GM21423 (cell line): ENCODE results near the gene RERG.
"Not testable (repeated sequence)": the region's sequence is repeated elsewhere in the genome, so short reads cannot be mapped to it uniquely, and the experiment has no call there.

Experiments used
- ATAC-seq: cut with Tn5 transposase; IDR thresholded peaks from one replicate; pipeline ENCODE4 v1.9.1; 2021; ENCODE audit warnings: mild to moderate bottlenecking, moderate library complexity; ENCODE audit not compliant: unreplicated experiment

Gene RERG

DNA sequence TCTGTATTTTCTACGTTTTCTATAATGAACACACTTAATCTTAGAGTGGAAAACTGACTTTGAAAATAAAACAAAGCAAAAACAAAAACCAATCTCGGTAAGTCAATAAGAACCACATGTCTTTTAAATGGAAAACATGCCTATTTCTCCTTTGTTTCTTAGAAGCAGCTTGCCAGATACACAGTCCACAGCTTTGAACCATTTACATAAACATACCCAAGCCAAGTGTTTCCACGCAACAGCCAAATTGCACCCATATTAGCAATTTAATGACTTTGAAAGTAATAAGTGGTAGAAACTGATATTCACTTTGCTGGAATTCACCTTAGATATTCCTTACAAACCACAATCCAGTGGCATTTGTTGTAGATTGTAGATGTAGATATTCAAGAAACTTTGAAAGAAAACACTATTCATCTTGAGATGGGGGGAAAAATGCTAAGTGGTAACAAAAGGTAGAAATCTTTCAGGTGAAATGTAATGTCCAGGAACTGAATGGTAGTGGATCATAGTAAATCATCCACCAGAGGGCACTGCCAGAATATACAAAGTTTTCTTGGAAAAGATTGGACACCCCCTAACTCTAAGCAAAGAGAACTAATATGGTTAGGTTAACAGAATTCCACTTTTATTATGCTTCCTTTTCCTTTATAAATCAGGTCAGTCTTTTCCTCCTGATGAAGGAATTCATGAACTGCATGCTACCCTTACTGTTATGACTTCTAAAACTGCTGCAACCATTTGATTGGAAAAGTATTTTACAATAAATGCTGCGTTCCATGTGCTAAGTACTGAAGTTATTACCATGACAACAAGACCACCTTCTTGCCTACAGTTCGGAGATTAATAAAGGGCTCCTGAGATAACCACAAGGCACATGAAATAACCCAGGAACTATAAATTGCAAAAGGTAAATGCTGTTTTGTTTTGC lies 69.8 kb downstream of the RERG start:
- no peak for ATAC-seq

DNA sequence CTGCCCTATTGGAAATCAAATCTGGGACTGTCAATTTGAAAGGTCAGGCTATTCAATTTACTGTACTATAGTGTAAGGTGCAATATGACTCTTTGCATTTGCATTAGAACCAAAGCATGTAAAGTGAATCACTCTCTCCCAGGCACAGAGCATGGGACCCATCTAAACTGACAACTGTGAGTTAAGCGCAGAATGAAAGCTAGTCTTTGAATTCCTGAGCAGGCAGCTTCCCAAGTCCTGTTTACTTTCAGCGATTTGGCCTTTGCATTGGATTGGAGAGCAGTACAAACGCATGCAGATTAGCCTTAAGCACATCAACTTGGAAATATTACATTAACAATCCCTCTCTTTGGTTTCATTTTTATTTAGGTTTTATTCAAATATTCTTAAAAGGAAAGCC lies 74.6 kb downstream of the RERG start:
- no peak for ATAC-seq

DNA sequence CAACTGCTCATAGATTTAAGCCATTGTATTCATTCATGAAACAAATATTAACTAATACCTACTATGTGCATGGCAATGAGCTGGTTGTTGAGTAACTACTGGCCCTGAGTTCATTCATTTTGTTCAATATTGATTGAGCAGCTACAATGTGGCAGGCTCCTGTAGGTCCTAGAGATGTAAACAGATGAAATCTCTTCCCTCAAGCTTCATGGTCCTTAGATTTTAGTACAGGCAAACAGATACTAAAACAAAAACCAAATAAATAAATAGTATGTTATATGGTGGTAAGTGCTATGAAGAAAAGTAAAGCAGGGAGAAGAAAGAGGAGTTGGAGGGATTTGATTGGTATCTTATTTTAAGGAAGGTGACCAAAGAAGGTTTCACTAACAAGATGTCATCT lies 77.8 kb downstream of the RERG start:
- ATAC-seq = no peak

DNA sequence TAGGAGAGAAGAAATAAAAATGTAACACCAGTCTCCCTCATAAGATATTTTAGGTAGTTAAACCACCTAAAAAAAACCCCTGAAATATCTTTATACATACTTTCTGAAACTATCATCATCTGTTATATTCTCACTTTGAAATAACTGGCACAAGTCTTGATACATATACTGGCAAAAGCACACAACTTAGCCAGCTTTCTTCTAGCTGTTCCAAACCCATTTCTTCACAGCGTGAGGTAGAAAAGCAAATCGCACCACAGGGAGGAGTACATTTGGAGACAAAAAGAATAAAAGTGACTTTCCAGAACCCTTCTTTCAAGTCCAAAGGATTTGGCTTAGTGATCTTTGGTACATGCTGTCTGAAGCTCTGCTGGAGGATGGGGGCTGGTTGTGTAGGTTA lies 78.5 kb downstream of the RERG start:
- no peak for ATAC-seq

DNA sequence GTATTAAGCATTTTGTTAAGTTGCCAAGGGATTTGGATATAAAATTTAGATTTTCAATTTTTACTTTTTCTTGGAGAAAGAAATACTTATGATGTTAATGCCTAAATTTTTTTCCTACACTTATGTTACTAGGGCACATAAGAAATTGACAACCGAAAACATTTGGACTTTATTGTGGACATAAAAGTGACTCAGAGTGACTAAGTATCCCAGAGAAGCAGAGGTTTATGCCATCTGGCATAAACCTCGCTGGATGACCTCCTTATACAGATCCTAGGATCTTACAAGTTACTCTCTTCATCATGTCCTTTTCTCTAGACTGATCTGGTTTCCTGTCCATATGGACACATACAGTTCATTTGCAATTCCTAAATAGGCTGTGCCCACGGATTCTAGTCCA lies 89.8 kb downstream of the RERG start:
- ATAC-seq = no peak

DNA sequence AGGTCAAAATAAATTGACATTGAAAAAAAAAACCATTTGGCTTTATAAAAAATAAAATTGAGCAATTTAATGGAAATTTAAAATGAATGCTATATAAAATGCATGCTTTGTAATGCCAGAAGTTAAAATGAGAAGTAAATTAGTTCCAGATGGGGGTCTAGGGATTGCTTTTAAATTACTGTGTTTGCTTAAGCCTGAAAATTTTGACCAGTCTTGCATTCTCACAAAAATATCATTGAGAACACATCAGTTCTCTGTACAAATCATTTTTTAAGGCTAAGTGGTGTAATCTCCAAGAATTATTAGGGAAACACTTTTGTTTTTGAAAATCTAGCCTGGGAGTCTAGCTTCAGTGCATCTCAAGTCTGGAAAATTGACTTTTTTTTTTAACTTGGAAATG lies 90.7 kb downstream of the RERG start:
- no peak for ATAC-seq

DNA sequence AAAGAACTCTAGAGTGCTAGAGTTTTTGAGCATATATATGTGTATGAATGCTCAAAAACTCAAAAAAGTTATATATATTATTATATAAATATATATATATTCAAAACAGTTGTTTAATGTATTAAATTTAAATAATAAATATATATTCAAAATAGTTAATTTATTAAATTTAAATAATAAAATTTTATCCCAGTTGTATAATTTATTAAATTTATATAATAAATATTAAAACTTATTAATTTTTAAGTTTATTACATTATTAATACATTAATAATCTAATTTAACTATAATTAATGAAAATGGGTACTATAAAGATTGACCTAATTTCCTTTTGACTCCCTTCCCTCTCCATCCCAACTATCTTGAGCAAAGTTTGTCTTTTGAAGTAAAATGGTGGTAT lies 97.8 kb downstream of the RERG start:
- no peak for ATAC-seq

DNA sequence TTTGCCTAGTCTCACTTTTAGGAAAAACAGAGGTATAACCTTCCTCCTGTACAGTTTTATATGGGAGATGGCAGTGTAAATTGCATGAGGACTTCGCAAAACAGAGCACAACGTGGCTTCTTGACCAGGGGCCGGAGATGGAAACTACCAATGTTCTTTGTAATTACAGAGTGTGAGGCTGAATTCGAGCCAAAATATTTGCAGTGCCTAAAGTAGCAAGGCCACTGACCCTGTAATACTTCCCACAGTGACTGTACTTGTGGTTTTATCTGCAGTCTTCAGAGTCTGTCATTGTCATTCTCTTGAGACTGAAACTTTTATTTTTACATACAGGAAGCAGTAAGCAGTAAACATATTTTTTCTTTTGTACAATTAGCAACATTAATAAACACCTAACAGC lies 98.9 kb downstream of the RERG start:
- ATAC-seq = no peak

DNA sequence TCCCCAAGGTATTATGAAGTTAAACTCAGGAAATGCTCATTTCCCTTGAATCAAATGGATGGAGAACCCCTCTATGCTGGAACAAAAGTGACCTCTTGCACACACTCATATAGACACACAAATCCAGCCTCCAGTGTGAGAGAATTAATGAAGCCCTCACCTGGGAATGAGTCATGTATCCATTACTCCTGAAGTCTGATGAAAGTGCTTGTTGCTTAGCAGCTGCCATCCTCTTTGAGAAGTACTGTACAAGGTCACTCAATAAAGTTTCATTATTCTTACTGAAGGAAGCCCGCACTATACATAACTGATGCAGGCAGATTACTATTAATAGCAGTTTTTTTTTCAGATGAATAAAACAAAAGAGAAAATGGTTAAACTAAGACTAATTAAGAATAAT lies 102.3 kb downstream of the RERG start:
- no peak for ATAC-seq

DNA sequence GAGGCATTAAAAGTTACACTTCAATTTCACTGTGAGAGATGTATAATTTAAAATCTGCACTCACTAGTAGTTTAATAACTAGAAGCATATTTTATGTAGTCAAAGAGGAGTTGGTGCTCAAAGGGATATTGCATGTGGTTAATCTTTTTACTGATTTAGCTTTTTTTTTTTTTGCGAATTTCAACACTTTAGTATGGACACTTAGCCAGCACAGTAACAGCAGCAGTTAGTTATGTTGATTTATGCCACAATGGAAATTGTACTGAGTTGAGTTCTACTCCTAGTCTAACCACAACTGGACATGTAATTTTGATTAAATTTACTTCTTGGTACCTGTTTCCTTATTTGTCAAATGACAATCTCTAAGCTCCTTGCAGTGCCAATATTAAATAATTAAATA lies 104.2 kb downstream of the RERG start:
- no peak for ATAC-seq

DNA sequence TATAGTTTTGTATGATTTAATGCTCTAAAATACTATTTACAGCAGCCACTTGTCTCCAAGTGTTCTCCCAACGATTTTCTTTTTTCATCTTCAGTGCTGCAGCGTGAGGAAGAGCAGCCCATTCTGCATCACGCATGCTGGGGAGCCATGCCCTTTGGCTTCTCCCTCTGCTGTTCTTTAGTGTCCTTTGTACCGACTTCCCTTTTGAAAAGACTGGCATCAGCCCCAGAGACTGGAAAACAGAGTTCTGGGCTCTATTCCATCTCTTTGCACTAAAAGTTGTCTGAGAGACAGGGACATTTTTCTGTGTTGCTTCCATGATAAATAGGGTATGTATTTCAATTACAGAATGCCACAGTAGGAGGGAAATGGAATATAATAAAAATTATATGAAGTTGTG lies 105.1 kb downstream of the RERG start:
- no peak for ATAC-seq

DNA sequence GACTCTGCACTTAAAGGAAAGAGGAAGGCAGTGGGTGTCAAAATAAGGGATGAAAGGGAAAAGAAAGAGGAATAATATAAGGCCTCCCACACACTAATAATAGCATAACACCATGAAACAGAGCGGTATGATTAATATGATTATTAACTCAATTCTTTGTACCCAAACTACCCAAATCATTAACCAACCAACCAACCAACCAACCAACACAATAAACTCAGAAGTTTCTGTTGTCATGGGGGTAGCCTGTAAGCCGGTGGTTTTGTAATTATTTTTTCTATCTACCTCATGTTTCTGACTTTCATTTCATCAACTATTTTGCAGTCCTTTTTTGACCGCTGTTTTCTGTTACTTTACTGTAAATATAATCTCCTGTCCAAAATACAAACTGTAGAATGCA lies 105.8 kb downstream of the RERG start:
- no peak for ATAC-seq

DNA sequence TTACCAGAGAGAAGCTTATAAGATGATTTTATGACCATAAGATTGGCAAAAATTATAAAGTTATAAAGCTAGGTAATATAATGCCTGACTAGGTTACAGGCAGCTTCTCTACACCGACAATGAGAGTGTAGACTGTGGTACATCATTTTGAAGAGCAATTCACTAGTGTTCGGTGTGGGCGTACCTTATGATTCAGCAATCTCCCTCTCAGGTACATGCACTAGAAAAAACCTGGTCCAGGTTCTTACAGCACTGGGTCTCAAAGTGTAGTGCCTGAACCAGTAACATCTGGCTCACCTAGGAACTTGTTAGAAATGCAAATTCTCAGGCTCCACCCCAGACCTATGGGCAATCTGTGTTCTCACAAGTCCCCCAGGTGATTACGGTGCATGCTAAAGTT lies 106.7 kb downstream of the RERG start:
- no peak for ATAC-seq

DNA sequence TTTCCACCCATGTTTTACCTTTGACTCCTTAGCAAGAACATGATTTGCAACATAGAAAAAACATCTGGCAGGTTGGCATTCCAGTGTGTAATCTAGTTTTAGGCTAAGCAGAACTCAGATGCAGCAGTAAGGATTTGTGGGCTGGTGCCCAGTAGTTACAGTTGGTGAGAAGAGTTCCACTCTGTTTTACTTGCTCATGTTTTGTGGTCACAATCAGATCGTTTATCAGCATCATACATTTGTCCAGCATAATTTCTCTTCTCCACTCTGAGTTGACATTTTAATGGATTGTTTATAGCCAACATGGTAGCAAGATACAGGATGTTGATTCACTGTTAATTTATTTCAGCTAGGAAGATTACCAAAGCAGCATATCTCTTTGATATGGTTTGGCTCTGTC lies 128.4 kb downstream of the RERG start:
- no peak for ATAC-seq

DNA sequence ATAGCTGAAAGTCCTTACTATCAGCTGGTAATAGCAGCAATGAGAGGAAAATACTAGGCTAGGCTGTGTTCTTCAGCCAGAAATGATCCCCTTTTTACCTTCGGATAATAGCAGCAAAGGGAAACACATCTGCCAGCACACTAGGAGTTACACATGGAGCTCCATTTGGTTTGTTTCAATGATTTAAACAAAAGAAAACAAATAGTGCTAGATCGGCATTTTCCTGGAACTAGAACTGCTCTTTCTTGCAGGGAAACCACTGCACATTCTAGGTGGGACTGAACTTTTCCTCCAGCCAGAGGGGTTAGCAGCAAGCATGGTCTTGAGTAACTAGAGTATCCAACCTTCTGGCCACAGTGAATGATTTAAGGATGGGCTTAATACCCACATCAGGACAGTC lies 130.8 kb downstream of the RERG start:
- no peak for ATAC-seq

DNA sequence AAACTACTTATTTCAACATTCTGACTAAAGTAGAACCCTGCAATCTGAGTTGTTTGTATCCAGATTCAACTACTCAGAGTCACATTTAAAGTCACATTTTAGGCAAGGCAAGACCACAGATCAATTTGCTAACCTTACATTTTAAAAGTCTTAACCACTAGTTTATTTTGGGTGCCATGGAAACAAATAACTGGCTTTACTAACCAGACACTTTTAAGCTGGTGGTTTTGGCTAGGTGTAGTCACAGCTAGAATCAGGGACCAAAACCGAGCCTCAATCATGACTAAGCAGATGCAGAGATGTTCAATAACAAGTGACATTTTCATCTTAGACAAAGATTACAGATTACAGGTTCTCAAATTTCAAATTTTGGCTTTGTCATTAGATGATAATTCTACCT lies 133.1 kb downstream of the RERG start:
- ATAC-seq = no peak

DNA sequence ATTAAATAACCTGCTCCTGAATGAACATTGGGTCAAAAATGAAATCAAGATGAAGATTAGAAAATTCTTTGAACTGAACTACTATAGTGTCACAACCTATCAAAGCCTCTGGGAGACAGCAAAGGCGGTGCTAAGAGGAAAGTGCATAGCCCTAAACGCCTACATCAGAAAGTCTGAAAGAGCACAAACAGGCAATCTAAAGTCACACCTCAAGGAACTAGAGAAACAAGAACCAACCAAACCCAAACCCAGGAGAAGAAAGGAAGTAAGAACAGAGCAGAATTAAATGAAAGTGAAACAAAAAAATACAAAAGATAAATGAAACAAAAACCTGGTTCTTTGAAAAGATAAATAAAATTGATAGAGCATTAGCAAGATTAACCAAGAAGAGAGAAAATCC lies 143.5 kb downstream of the RERG start:
- not testable (repeated sequence) for ATAC-seq

DNA sequence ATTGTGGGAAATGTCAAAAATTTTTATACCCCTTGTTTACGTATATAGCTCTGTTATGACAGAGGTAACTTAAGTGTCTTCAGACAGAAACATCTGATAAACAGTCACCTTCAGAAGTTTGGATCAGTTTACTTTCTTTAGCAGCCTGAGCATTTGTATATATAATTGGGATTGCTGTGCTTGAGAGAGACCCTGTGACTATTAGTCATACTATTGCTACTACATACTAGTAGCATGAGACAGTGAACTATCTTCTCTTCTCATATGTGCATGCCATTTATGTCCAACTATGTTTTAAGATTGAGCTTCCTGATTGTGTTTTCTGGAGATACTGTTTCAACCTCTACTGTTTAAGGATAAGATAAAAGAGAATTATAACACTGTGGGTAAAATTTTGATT lies 146.9 kb downstream of the RERG start:
- no peak for ATAC-seq

DNA sequence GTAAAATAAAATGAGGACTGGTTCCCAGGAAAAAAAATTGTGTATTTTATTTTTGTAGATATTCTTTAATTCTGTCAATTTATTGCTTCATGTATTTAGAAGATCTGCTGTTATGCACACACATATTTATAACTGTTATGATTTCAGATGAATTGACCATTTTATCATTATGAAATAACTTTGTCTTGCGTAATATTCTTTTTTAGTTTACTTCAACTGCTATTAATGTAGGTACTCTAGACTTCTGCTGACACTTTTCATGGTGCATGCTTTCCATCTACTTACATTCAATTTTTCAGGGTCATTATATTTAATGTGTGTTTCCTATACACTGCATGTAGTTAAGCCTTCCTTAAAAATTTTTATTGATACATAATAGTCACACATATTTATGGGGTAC lies 162.1 kb downstream of the RERG start:
- ATAC-seq = no peak
